IMR-90 (cell line): ENCODE measurements around the gene ID2. TPM values are rescaled to one million over a fixed set of nuclear protein-coding genes. Genes with fewer than 3 reads are reported as not detected.

Source experiments
- ATAC-seq: fragments of 200-7000 bp; cut with Tn5 transposase; 2 replicates; pipeline ENCODE4 v1.9.1; 2020; ENCODE audit warnings: low read depth, mild to moderate bottlenecking, moderate library complexity
- BruUV-seq: library from RNA; stranded (reverse); fragments of 400-500 nt; replicated peaks from 2 replicates; lab custom pipeline; 2021; lab: Mats Ljungman, UMichigan
- CTCF ChIA-PET: fragments of 300-600 bp; formaldehyde crosslinking; extraction: SDS; loops from one replicate; lab custom pipeline; 2021; ENCODE audit warnings: antibody characterized with exemption; lab: Yijun Ruan, JAX
- POLR2A ChIA-PET: fragments of 300-600 bp; sonication (Branson Sonifier 250); formaldehyde crosslinking; loops from one replicate; lab custom pipeline; 2022; ENCODE audit warnings: antibody characterized with exemption; ENCODE audit not compliant: unreplicated experiment; lab: Charles Lee
- DNase-seq: peaks from one replicate; pipeline ENCODE4 v3.0.0; 2013
- H2AFZ ChIP-seq: replicated peaks from 2 replicates; pipeline ENCODE3; 2013; ENCODE audit warnings: low read length, mild to moderate bottlenecking; ENCODE audit not compliant: poor library complexity
- H2AK5ac ChIP-seq: 2 replicates; pipeline ENCODE4 v1.6.1; 2013; ENCODE audit warnings: low read depth, low read length, inconsistent platforms
- H2AK9ac ChIP-seq: replicated peaks from 2 replicates; pipeline ENCODE3; 2013; ENCODE audit warnings: mild to moderate bottlenecking, low read depth, low read length, moderate library complexity; ENCODE audit not compliant: poor library complexity
- H2BK120ac ChIP-seq: 2 replicates; pipeline ENCODE4 v1.6.1; 2013; ENCODE audit warnings: low read depth, low read length, inconsistent platforms
- H2BK15ac ChIP-seq: 3 replicates; pipeline ENCODE4 v1.6.1; 2013; ENCODE audit warnings: low read depth, low read length, inconsistent platforms
- H2BK20ac ChIP-seq: 2 replicates; pipeline ENCODE4 v1.6.1; 2013; ENCODE audit warnings: low read depth, mild to moderate bottlenecking, inconsistent platforms, low read length, moderate library complexity
- H2BK5ac ChIP-seq: 2 replicates; pipeline ENCODE4 v1.6.1; 2013; ENCODE audit warnings: mild to moderate bottlenecking, low read depth, low read length, inconsistent platforms; ENCODE audit not compliant: poor library complexity, severe bottlenecking
- H3K14ac ChIP-seq: replicated peaks from 2 replicates; pipeline ENCODE4 v1.6.1; 2013; ENCODE audit warnings: low read depth, low read length, inconsistent platforms
- H3K18ac ChIP-seq: 2 replicates; pipeline ENCODE4 v1.6.1; 2013; ENCODE audit warnings: low read depth, low read length, control low read depth
- H3K23ac ChIP-seq: 2 replicates; pipeline ENCODE4 v1.6.1; 2013; ENCODE audit warnings: low read depth, low read length, inconsistent platforms
- H3K27ac ChIP-seq: 2 replicates; pipeline ENCODE4 v1.5.1; 2013; ENCODE audit warnings: mild to moderate bottlenecking, control low read depth, low read length; ENCODE audit not compliant: insufficient read depth
- H3K27me3 ChIP-seq: 2 replicates; pipeline ENCODE4 v1.6.1; 2013; ENCODE audit warnings: low read length; ENCODE audit not compliant: control insufficient read depth, insufficient read depth
- H3K36me3 ChIP-seq: 2 replicates; pipeline ENCODE4 v1.6.1; 2013; ENCODE audit warnings: low read length, mixed read lengths; ENCODE audit not compliant: control insufficient read depth, insufficient read depth
- H3K4ac ChIP-seq: 2 replicates; pipeline ENCODE4 v1.6.1; 2013; ENCODE audit warnings: low read depth, low read length, inconsistent platforms
- H3K4me1 ChIP-seq: 2 replicates; pipeline ENCODE4 v1.6.1; 2013; ENCODE audit warnings: low read length, mixed read lengths; ENCODE audit not compliant: control insufficient read depth, insufficient read depth
- H3K4me2 ChIP-seq: 2 replicates; pipeline ENCODE4 v1.6.1; 2013; ENCODE audit warnings: low read depth, mild to moderate bottlenecking, control low read depth, low read length, moderate library complexity
- H3K4me3 ChIP-seq: 2 replicates; pipeline ENCODE4 v1.5.1; 2013; ENCODE audit warnings: low read depth, mild to moderate bottlenecking, control low read depth, low read length, moderate library complexity; ENCODE audit not compliant: insufficient read depth
- H3K56ac ChIP-seq: 2 replicates; pipeline ENCODE4 v1.6.1; 2013; ENCODE audit warnings: low read length, inconsistent platforms; ENCODE audit not compliant: insufficient read depth; ENCODE audit errors: extremely low read depth
- H3K79me1 ChIP-seq, 2 experiments: 2 replicates each; pipeline ENCODE4 v1.6.1; 2013; ENCODE audit warnings: low read length in 2 of 2, inconsistent platforms in 1 of 2, low read depth in 1 of 2
- H3K9ac ChIP-seq: 2 replicates; pipeline ENCODE4 v1.6.1; 2013; ENCODE audit warnings: low read depth, low read length, control low read depth
- H3K9me1 ChIP-seq: 2 replicates; pipeline ENCODE4 v1.6.1; 2013; ENCODE audit warnings: low read length, inconsistent platforms; ENCODE audit not compliant: insufficient read depth
- H3K9me3 ChIP-seq: 2 replicates; pipeline ENCODE4 v1.6.1; 2013; ENCODE audit warnings: low read length; ENCODE audit not compliant: control insufficient read depth, insufficient read depth
- H4K20me1 ChIP-seq: 2 replicates; pipeline ENCODE4 v1.6.1; 2013; ENCODE audit warnings: low read length, inconsistent platforms; ENCODE audit not compliant: insufficient read depth
- H4K5ac ChIP-seq: 2 replicates; pipeline ENCODE4 v1.6.1; 2013; ENCODE audit warnings: mild to moderate bottlenecking, low read depth, low read length, control low read depth
- H4K8ac ChIP-seq, 2 experiments: 2 replicates each; pipeline ENCODE4 v1.6.1; 2013; ENCODE audit warnings: low read depth in 2 of 2, low read length in 2 of 2, control low read depth in 1 of 2, inconsistent platforms in 1 of 2
- H4K91ac ChIP-seq: 2 replicates; pipeline ENCODE4 v1.6.1; 2013; ENCODE audit warnings: low read depth, low read length, inconsistent platforms; ENCODE audit not compliant: insufficient read depth
- CHD1 ChIP-seq: IDR thresholded peaks from 2 replicates; pipeline ENCODE4 v1.6.1; 2012; ENCODE audit warnings: low read depth, low read length, improper control_type of control experiment
- FOS ChIP-seq: fragments of 150-350 bp; IDR thresholded peaks from 2 replicates; pipeline ENCODE4 v1.6.1; 2016; ENCODE audit warnings: low read depth, low read length
- MAZ ChIP-seq: IDR thresholded peaks from 2 replicates; pipeline ENCODE4 v1.6.1; 2012; ENCODE audit warnings: low read depth, mild to moderate bottlenecking, low read length, improper control_type of control experiment, moderate library complexity, borderline replicate concordance
- WGBS, 2 experiments: methylation state at CpG; one replicate each; pipeline versions ENCODE4 v1.1.5 to v1.1.7; 2013; ENCODE audit warnings: missing lambda C conversion rate in 2 of 2; ENCODE audit not compliant: insufficient read length in 1 of 2; ENCODE audit errors: extremely low coverage in 2 of 2; 5-methylcytosine and 5-hydroxymethylcytosine counted together
- dilution Hi-C: fragments of 300-500 bp; cut with HindIII; formaldehyde crosslinking; loops from one replicate; pipeline ENCODE4 v1.14.3; 2018; ENCODE audit warnings: low sequenced_read_pairs; ENCODE audit not compliant: unreplicated experiment
- in situ Hi-C: fragments of 300-500 bp; cut with MboI; formaldehyde crosslinking; loops from 3 replicates; pipeline ENCODE4 v1.14.3; 2019; ENCODE audit warnings: low sequenced_read_pairs, inconsistent platforms, mixed read lengths
- intact Hi-C: fragments of 100-400 bp; cut with micrococcal nuclease; formaldehyde crosslinking; loops from 2 replicates; pipeline ENCODE4 v1.10.0; 2022
- polyA plus RNA-seq, 3 experiments: library from polyadenylated mRNA; depleted of rRNA; stranded (reverse); fragments of >200 nt; gene quantifications; 2 replicates each; pipeline ENCODE4 v1.2.3, GENCODE V29; 2012; ENCODE audit warnings: low replicate concordance in 1 of 3
- total RNA-seq: library from RNA; depleted of rRNA; stranded (reverse); fragments of >200 nt; gene quantifications from 2 replicates; pipeline ENCODE4 v1.2.3, GENCODE V29; 2012

ID2 gene
- total and polyA plus RNA-seq, 2 of the 4 experiments (the other 2 are of a cell fraction): 264 to 389 TPM

DNA sequence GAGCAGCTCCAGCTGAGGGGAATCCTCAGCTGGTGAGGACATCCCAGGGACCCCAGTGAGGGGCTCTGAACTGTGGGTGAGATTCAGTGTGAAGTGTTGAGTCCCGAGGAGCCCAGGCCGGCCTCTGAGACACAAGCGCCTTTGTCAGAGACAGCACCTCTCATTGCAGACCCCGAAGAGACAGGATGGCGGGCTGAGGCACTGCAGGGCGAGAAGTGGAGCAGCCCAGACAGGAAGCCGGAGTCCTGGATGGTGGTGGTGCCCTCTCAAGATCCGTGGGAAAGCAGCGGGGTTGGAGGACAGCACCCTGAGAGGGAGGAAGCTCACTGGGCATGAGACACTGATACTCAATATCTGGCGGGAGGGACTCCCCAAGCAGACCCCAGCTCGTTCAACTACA lies 49.1 kb upstream of the ID2 start:
- Histone ChIP-seq H2BK120ac (peak overlapping the region; percentile 99), H2AK9ac (peak overlapping the region; percentile 95), H2AFZ (peak overlapping the region; percentile 86), H3K27ac (peak overlapping the region; percentile 83), H3K9me3 (no peaks in the 10 kb centered on the region), H3K56ac (peak overlapping the region; percentile 91; the same call in 1 of the 2 replicates), H2BK5ac (peak overlapping the region; percentile 83), H3K14ac (peak overlapping the region; percentile 79), H2BK15ac (peak overlapping the region; percentile 88; the same call in 2 of the 3 replicates), H3K4me3 (no peak overlapping the region), H2BK20ac (peak overlapping the region; percentile 97), H4K8ac (peak overlapping the region; percentile 82 to 97), H3K23ac (peak overlapping the region; percentile 95), H2AK5ac (peak overlapping the region; percentile 98), H3K4ac (peak overlapping the region; percentile 99), H3K36me3 (no peaks in the 10 kb centered on the region), H3K4me1 (peaks cover 32% of the 10 kb centered on the region), H4K91ac (peak overlapping the region; percentile 98), H3K79me1 (peaks cover 0 to 16% of the 10 kb centered on the region in 2 experiments; a peak in 2 of 4 replicates), H4K20me1 (no peaks in the 10 kb centered on the region), H3K9me1 (peaks cover 29% of the 10 kb centered on the region), H4K5ac (peak overlapping the region; percentile 67), H3K9ac (no peak overlapping the region), H3K18ac (peak overlapping the region; percentile 80), H3K4me2 (no peak overlapping the region), H3K27me3 (no peaks in the 10 kb centered on the region)
- no peak for DNase-seq
- intact Hi-C loops: no loop called here
- in situ Hi-C loops: no loop called here
- no CpG with 5 or more reads among the region's 11 CpGs for WGBS, 2 experiments
- no TSS peak for BruUV-seq
- TF ChIP-seq MAZ (no peak), CHD1 (no peak), FOS (no peak)
- dilution Hi-C loops: no loop called here
- ChIA-PET CTCF (interaction anchor here (0.7 kb wide), 1 partner anchor 53 kb away, joined by 6 read pairs; no protein-coding TSS in a partner anchor), POLR2A (no interaction called here)
- no peak for ATAC-seq
